ENCODE data around the gene RARS1. TPM values are rescaled to one million over a fixed set of nuclear protein-coding genes. Genes with fewer than 3 reads are reported as not detected.

RARS1 gene
- total and polyA plus RNA-seq, 2 of the 8 experiments (the other 6 are each of a cell fraction or from before 2014, with no cell fraction given): 30.2 to 108 TPM

- H4K5ac ChIP-seq (ENCODE audit: insufficient read length, low read depth, low read length): no peak overlapping the region
- H3K4me2 ChIP-seq (ENCODE audit: insufficient read depth in 1 of 2, low read depth in 2 of 2, low read length in 2 of 2): no peak overlapping the region
- 92% methylated on average over 9 of the region's 9 CpGs; no CpG with 5 or more reads in 1 of the 2 experiments for WGBS, 2 experiments (ENCODE audit: extremely low coverage in 1 of 2, insufficient coverage in 1 of 2, insufficient read length in 1 of 2, insufficient replicate concordance in 2 of 2, low coverage in 1 of 2, low lambda C conversion rate in 2 of 2, missing lambda C conversion rate in 1 of 2)
- no peaks in the 10 kb centered on the region for H3K27me3 ChIP-seq (replicated peaks in 1 of 4; ENCODE audit: control insufficient read depth in 3 of 4, extremely low read depth in 1 of 4, insufficient read depth in 3 of 4, low read length in 3 of 4)
- H3K4ac ChIP-seq (replicated peaks; ENCODE audit: insufficient read length, low read depth, low read length): no peak overlapping the region
- H3K79me2 ChIP-seq (ENCODE audit: control insufficient read depth in 1 of 2, insufficient read depth in 2 of 2, low read length in 2 of 2): no peaks in the 10 kb centered on the region
- FAIRE-seq (no peak), DNase-seq (ENCODE audit: low read depth in 1 of 2, low spot score in 2 of 2) (no peak)
- no peak overlapping the region for H3K18ac ChIP-seq (ENCODE audit: extremely low read depth, low read length)
- H2BK20ac ChIP-seq (ENCODE audit: low read length): no peak overlapping the region
- no peak overlapping the region for H3K4me3 ChIP-seq (ENCODE audit: extremely low read depth in 1 of 4, insufficient read depth in 2 of 4, low read depth in 3 of 4, low read length in 4 of 4)
- ChIA-PET CTCF (ENCODE audit: partially characterized antibody) (interaction anchor here (0.5 to 1.7 kb wide), 3 partner anchors 10 to 1752 kb away, joined by 3 to 6 read pairs (median 3); no protein-coding TSS in a partner anchor), POLR2A (ENCODE audit: partially characterized antibody) (no interaction called here)
- H3K36me3 ChIP-seq (ENCODE audit: control insufficient read depth in 2 of 4, insufficient read depth in 4 of 4, low read length in 3 of 4): peaks cover 4 to 57% (median 32%) of the 10 kb centered on the region in 4 experiments; a peak in 7 of 8 replicates
- H4K8ac ChIP-seq (ENCODE audit: extremely low read depth, insufficient read depth, low read length): no peak overlapping the region
- no peak overlapping the region for H3K14ac ChIP-seq (ENCODE audit: insufficient read length)
- no peak overlapping the region for H2AFZ ChIP-seq (ENCODE audit: low read length)
- H3K4me1 ChIP-seq (replicated peaks in 1 of 4; ENCODE audit: control insufficient read depth in 3 of 4, insufficient read depth in 4 of 4, low read length in 3 of 4): no peaks in the 10 kb centered on the region
- H4K20me1 ChIP-seq (replicated peaks in 1 of 2; ENCODE audit: control insufficient read depth in 1 of 2, insufficient read depth in 2 of 2, low read length in 2 of 2): no peaks in the 10 kb centered on the region
- no peak overlapping the region for H2BK5ac ChIP-seq (ENCODE audit: low read depth, low read length)
- no peaks in the 10 kb centered on the region for H3K23me2 ChIP-seq (ENCODE audit: low read depth, low read length)
- TF ChIP-seq JUN (IDR thresholded peaks at IDR 0.05; ENCODE audit: low read depth, low read length) (no peak), BACH1 (IDR thresholded peaks at IDR 0.05; ENCODE audit: low read length) (no peak), RFX5 (IDR thresholded peaks at IDR 0.05; ENCODE audit: borderline replicate concordance, low read depth, low read length) (no peak), TEAD4 (IDR thresholded peaks at IDR 0.05; ENCODE audit: low read depth, low read length) (no peak), KDM4A (IDR thresholded peaks at IDR 0.05; ENCODE audit: low read depth, low read length, severe bottlenecking) (no peak), EZH2 (IDR thresholded peaks at IDR 0.05; ENCODE audit: low read depth, low read length, severe bottlenecking) (no peak), POLR2A (IDR thresholded peaks at IDR 0.05; ENCODE audit: control extremely low read depth in 1 of 2, low read depth in 2 of 2, low read length in 2 of 2) (no peak), CHD2 (IDR thresholded peaks at IDR 0.05; ENCODE audit: low read length) (no peak), CBX5 (IDR thresholded peaks at IDR 0.05; ENCODE audit: low read depth, low read length) (no peak), SIN3A (conservative IDR thresholded peaks at IDR 0.05 in 1 of 2, IDR thresholded peaks at IDR 0.05 in 1 of 2; ENCODE audit: low read depth in 1 of 2, low read length in 2 of 2) (no peak), YY1 (IDR thresholded peaks at IDR 0.05; ENCODE audit: low read depth, low read length) (no peak), RBBP5 (IDR thresholded peaks at IDR 0.05; ENCODE audit: borderline replicate concordance, low read depth, low read length) (no peak)
- TF ChIP-seq, protein P1, sequence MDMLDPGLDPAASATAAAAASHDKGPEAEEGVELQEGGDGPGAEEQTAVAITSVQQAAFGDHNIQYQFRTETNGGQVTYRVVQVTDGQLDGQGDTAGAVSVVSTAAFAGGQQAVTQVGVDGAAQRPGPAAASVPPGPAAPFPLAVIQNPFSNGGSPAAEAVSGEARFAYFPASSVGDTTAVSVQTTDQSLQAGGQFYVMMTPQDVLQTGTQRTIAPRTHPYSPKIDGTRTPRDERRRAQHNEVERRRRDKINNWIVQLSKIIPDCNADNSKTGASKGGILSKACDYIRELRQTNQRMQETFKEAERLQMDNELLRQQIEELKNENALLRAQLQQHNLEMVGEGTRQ (IDR thresholded peaks at IDR 0.05; ENCODE audit: low read length): no peak
- no peak overlapping the region for H3K56ac ChIP-seq (replicated peaks; ENCODE audit: insufficient read length, low read depth, low read length)
- H4K91ac ChIP-seq (replicated peaks; ENCODE audit: insufficient read length, low read length): no peak overlapping the region
- no peak overlapping the region for H3K27ac ChIP-seq (ENCODE audit: low read depth, low read length)
- no peaks in the 10 kb centered on the region for H3K79me1 ChIP-seq (ENCODE audit: low read depth, low read length)
- no peak overlapping the region for H2BK12ac ChIP-seq (ENCODE audit: low read depth, low read length)
- no peak overlapping the region for H3K23ac ChIP-seq (ENCODE audit: insufficient read length)
- H2BK15ac ChIP-seq (ENCODE audit: low read length): no peak overlapping the region
- no peak overlapping the region for H2AK5ac ChIP-seq (ENCODE audit: low read depth, low read length)
- H3K9ac ChIP-seq (replicated peaks in 1 of 4; ENCODE audit: extremely low read depth in 1 of 4, low read depth in 3 of 4, low read length in 3 of 4): no peak overlapping the region
- no peak overlapping the region for H2BK120ac ChIP-seq (replicated peaks; ENCODE audit: low read depth, low read length)
- H3K9me3 ChIP-seq (ENCODE audit: insufficient read depth in 2 of 2, low read depth in 1 of 2, low read length in 1 of 2): no peaks in the 10 kb centered on the region
Measured at GRCh38 chr5:168460606-168461005, 25.7 kb upstream of the RARS1 start.
